HepG2 (cell line): ENCODE data around the gene RUNX3. TPM values are rescaled to one million over a fixed set of nuclear protein-coding genes. Genes with fewer than 3 reads are reported as not detected.

Experiments
- ATAC-seq: fragments of 200-7000 bp; cut with Tn5 transposase; 3 replicates; pipeline ENCODE4 v1.9.1; 2020; ENCODE audit warnings: mild to moderate bottlenecking, moderate library complexity
- BruUV-seq: library from RNA; stranded (reverse); fragments of 400-500 nt; replicated peaks from 2 replicates; lab custom pipeline; 2021; lab: Mats Ljungman, UMichigan
- CTCF ChIA-PET: fragments of 300-600 bp; formaldehyde crosslinking; extraction: SDS; loops from one replicate; lab custom pipeline; 2021; ENCODE audit warnings: low total read pairs, inconsistent platforms, low intra/inter-chr PET ratio; lab: Yijun Ruan, JAX
- POLR2A ChIA-PET: fragments of 350-600 bp; sonication (Branson Sonifier 250); formaldehyde crosslinking; loops from one replicate; lab custom pipeline; 2020; ENCODE audit warnings: antibody characterized with exemption, inconsistent platforms; lab: Yijun Ruan, JAX
- DNase-seq: peaks from one replicate; pipeline ENCODE4 v3.0.0-alpha.2; 2015; ENCODE audit warnings: low spot score
- FAIRE-seq: peaks from 3 replicates; lab custom pipeline; 2011; peaks lifted over from hg19 to GRCh38; lab: Jason Lieb, UNC
- H2AFZ ChIP-seq: one replicate; pipeline ENCODE4 v1.6.1; 2011; ENCODE audit warnings: low read length, inconsistent platforms
- H3K27ac ChIP-seq: fragments of 300-600 bp; 3 replicates; pipeline ENCODE4 v1.8.0; 2011; ENCODE audit warnings: mixed run types, mild to moderate bottlenecking, mixed read lengths, low read length, inconsistent platforms; ENCODE audit not compliant: insufficient read depth; ENCODE audit errors: extremely low read length
- H3K27me3 ChIP-seq, 2 experiments: fragments of 200-600 bp in 1 of 2; 2 replicates in 1 of 2; 3 replicates in 1 of 2; pipeline versions ENCODE4 v1.6.0 to v1.8.0; 2011; ENCODE audit warnings: low read length in 2 of 2, mild to moderate bottlenecking in 2 of 2, moderate library complexity in 2 of 2, inconsistent platforms in 1 of 2; ENCODE audit not compliant: insufficient read depth in 2 of 2, control insufficient read depth in 1 of 2
- H3K36me3 ChIP-seq, 2 experiments: fragments of 200-600 bp in 1 of 2; replicated peaks in 1 of 2; 2 replicates in 1 of 2; 3 replicates in 1 of 2; pipeline versions ENCODE4 v1.5.1 to v1.8.0; 2011; ENCODE audit warnings: low read length in 2 of 2, inconsistent platforms in 1 of 2; ENCODE audit not compliant: insufficient read depth in 2 of 2, control insufficient read depth in 1 of 2
- H3K4me1 ChIP-seq: 2 replicates; pipeline ENCODE4 v1.5.1; 2012; ENCODE audit warnings: low read length, inconsistent platforms; ENCODE audit not compliant: insufficient read depth
- H3K4me2 ChIP-seq: 2 replicates; pipeline ENCODE4 v1.6.0; 2011; ENCODE audit warnings: low read depth, low read length, inconsistent platforms
- H3K4me3 ChIP-seq, 3 experiments: fragments of 200-600 bp in 1 of 3; sonication (generic), shearing (Covaris generic) in 1 of 3; replicated peaks in 1 of 3; 2 replicates each; pipeline ENCODE4 v1.5.1; 2011 to 2016; ENCODE audit warnings: low read length in 3 of 3, inconsistent platforms in 2 of 3, low read depth in 2 of 3, mild to moderate bottlenecking in 2 of 3, control low read depth in 1 of 3, mixed read lengths in 1 of 3; ENCODE audit not compliant: insufficient read depth in 1 of 3
- H3K79me2 ChIP-seq: one replicate; pipeline ENCODE4 v1.6.1; 2011; ENCODE audit warnings: low read length, inconsistent platforms; ENCODE audit not compliant: insufficient read depth
- H3K9ac ChIP-seq: 2 replicates; pipeline ENCODE4 v1.6.0; 2011; ENCODE audit warnings: mild to moderate bottlenecking, low read depth, low read length, inconsistent platforms; ENCODE audit not compliant: insufficient read depth
- H3K9me3 ChIP-seq: 2 replicates; pipeline ENCODE4 v1.5.1; 2012; ENCODE audit warnings: mild to moderate bottlenecking, low read length
- H4K20me1 ChIP-seq: 2 replicates; pipeline ENCODE4 v1.6.0; 2011; ENCODE audit warnings: inconsistent platforms, mild to moderate bottlenecking, low read length, moderate library complexity; ENCODE audit not compliant: insufficient read depth
- MLXIP ChIP-seq: sonication (generic); formaldehyde crosslinking; IDR thresholded peaks from 2 replicates; pipeline ENCODE4 v1.9.0; 2021; ENCODE audit warnings: missing genetic modification reagents, borderline replicate concordance
- MYC ChIP-seq: sonication (generic); formaldehyde crosslinking; IDR thresholded peaks from 2 replicates; pipeline ENCODE4 v1.9.0; 2021; ENCODE audit warnings: missing genetic modification reagents, borderline replicate concordance
- NFAT5 ChIP-seq: sonication (generic); formaldehyde crosslinking; IDR thresholded peaks from 2 replicates; pipeline ENCODE4 v1.4.0; 2020; ENCODE audit warnings: missing genetic modification reagents
- NFRKB ChIP-seq: fragments of 450-650 bp; IDR thresholded peaks from 2 replicates; pipeline ENCODE4 v1.6.1; 2017
- PHF5A ChIP-seq: IDR thresholded peaks from one replicate; pipeline ENCODE4 v1.6.1; 2018; ENCODE audit warnings: low read depth, missing genetic modification reagents; ENCODE audit not compliant: unreplicated experiment
- SIX4 ChIP-seq: sonication (generic); formaldehyde crosslinking; IDR thresholded peaks from 2 replicates; pipeline ENCODE4 v1.4.0; 2020; ENCODE audit warnings: missing genetic modification reagents
- SOX5 ChIP-seq: IDR thresholded peaks from 2 replicates; pipeline ENCODE4 v1.6.1; 2016; ENCODE audit warnings: borderline replicate concordance
- TSC22D2 ChIP-seq: sonication (generic); formaldehyde crosslinking; IDR thresholded peaks from 2 replicates; pipeline ENCODE4 v1.5.1; 2020; ENCODE audit warnings: missing genetic modification reagents, mild to moderate bottlenecking, borderline replicate concordance
- ZBTB33 ChIP-seq: sonication (generic); formaldehyde crosslinking; IDR thresholded peaks from 2 replicates; pipeline ENCODE4 v1.4.0; 2020; ENCODE audit warnings: missing genetic modification reagents
- ZNF691 ChIP-seq: sonication (generic); formaldehyde crosslinking; IDR thresholded peaks from 2 replicates; pipeline ENCODE4 v1.4.0; 2020; ENCODE audit warnings: missing genetic modification reagents, low read depth, mild to moderate bottlenecking, borderline replicate concordance
- WGBS: methylation state at CpG from one replicate; pipeline ENCODE4 v1.1.6; 2017; ENCODE audit warnings: low lambda C conversion rate; 5-methylcytosine and 5-hydroxymethylcytosine counted together
- in situ Hi-C: cut with HindIII; loops from 2 replicates; pipeline ENCODE4 v1.10.0; 2017; ENCODE audit warnings: low pct_unique_long_range_greater_than_20kb; ENCODE audit not compliant: extremely low pct_ligation_motif_present
- intact Hi-C: fragments of 100-400 bp; cut with micrococcal nuclease; formaldehyde crosslinking; loops from one replicate; pipeline ENCODE4 v1.10.0; 2022; ENCODE audit not compliant: unreplicated experiment
- polyA plus RNA-seq, 8 experiments: library from polyadenylated mRNA; depleted of rRNA in 3 of 8; stranded (reverse) in 7 of 8; unstranded in 1 of 8; fragments of >200 nt; fragmentation: Illumina TruSeq in 4 of 8; extraction: Trizol in 4 of 8; gene quantifications; 2 replicates each; pipeline versions ENCODE4 v1.2.1 to v1.2.3, GENCODE V29; 2011 to 2016; ENCODE audit warnings: low read depth in 4 of 8, missing spikeins in 1 of 8, mixed read lengths in 1 of 8; ENCODE audit not compliant: insufficient read depth in 1 of 8
- total RNA-seq, 5 experiments: library from RNA; depleted of rRNA; stranded (reverse); fragments of >200 nt; fragmentation: Illumina TruSeq; extraction: Trizol; gene quantifications; 2 replicates each; pipeline ENCODE4 v1.2.3, GENCODE V29; 2016; ENCODE audit warnings: low read depth in 1 of 5

Gene RUNX3
- total and polyA plus RNA-seq, 2 of the 13 experiments (the other 11 are each of a cell fraction or from before 2014, with no cell fraction given): 0.04 to 0.22 TPM

- TF ChIP-seq ZBTB33 (CRISPR knock-in tag): peak; percentile 96
- TF ChIP-seq, all 625 proteins: peak for 74
These were observed 20.6 kb downstream of the RUNX3 start (continued) for GRCh38 chr1:24909388-24909898.

GRCh38 chr1:24908591-24909259, 21.4 kb downstream of the RUNX3 start:
- peaks cover 53% of the 10 kb centered on the region for H3K4me1 ChIP-seq
- H2AFZ ChIP-seq: no peak overlapping the region
- no TSS peak for BruUV-seq
- ChIA-PET POLR2A (interaction anchor here (0.6 to 0.9 kb wide), 2 partner anchors 18 to 184 kb away, joined by 3 read pairs; no protein-coding TSS in a partner anchor), CTCF (interaction anchor here (1.1 to 1.3 kb wide), 2 partner anchors 24 to 61 kb away, joined by 4 read pairs; no protein-coding TSS in a partner anchor)
- no peaks in the 10 kb centered on the region for H3K27me3 ChIP-seq
- no peak overlapping the region for H3K27ac ChIP-seq
- intact Hi-C loops (loop anchor here (2.0 kb wide), 1 partner anchor 62 kb away; no protein-coding TSS in a partner anchor), in situ Hi-C loops (loop anchor here (5.0 kb wide), 1 partner anchor 61 kb away; no protein-coding TSS in a partner anchor)
- no peak for ATAC-seq
- no peaks in the 10 kb centered on the region for H3K36me3 ChIP-seq
- no peak overlapping the region for H3K4me2 ChIP-seq
- no peaks in the 10 kb centered on the region for H3K79me2 ChIP-seq
- no peak for DNase-seq
- H3K9me3 ChIP-seq: no peaks in the 10 kb centered on the region
- no peak for FAIRE-seq
- WGBS: 91% methylated on average over 7 of the region's 7 CpGs
- no peak overlapping the region for H3K4me3 ChIP-seq
- no peak overlapping the region for H3K9ac ChIP-seq
- H4K20me1 ChIP-seq: no peaks in the 10 kb centered on the region
- TF ChIP-seq PHF5A (CRISPR knock-in tag) (no peak), TSC22D2 (CRISPR knock-in tag) (no peak), ZNF691 (CRISPR knock-in tag) (no peak), NFAT5 (CRISPR knock-in tag) (no peak), SIX4 (CRISPR knock-in tag) (no peak), SOX5 (CRISPR knock-in tag) (no peak), MYC (no peak), MLXIP (CRISPR knock-in tag) (no peak), NFRKB (no peak)
